Caco-2 (cell line): ENCODE measurements around the gene RPL18A. TPM values are rescaled to one million over a fixed set of nuclear protein-coding genes. Genes with fewer than 3 reads are reported as not detected.
"Not testable (repeated sequence)": the region's sequence is repeated elsewhere in the genome, so short reads cannot be mapped to it uniquely, and the experiment has no call there.

Source experiments
- BruUV-seq: library from RNA; stranded (reverse); fragments of 400-500 nt; replicated peaks from 2 replicates; lab custom pipeline; 2021; lab: Mats Ljungman, UMichigan
- CTCF ChIA-PET: fragments of 300-600 bp; sonication (Branson Sonifier 250); formaldehyde crosslinking; loops from one replicate; lab custom pipeline; 2022; ENCODE audit warnings: antibody characterized with exemption; lab: Charles Lee
- POLR2A ChIA-PET: fragments of 300-600 bp; sonication (Branson Sonifier 250); formaldehyde crosslinking; loops from one replicate; lab custom pipeline; 2022; ENCODE audit warnings: antibody characterized with exemption; lab: Charles Lee
- DNase-seq, 2 experiments: peaks; one replicate each; pipeline versions ENCODE4 v3.0.0 to v3.0.0-alpha.2; 2020 to 2022
- H3K27me3 ChIP-seq: replicated peaks from 2 replicates; pipeline ENCODE4 v1.6.0; 2011; ENCODE audit warnings: low read length; ENCODE audit not compliant: control insufficient read depth, insufficient read depth
- H3K36me3 ChIP-seq: 2 replicates; pipeline ENCODE4 v1.5.1; 2011; ENCODE audit warnings: low read length; ENCODE audit not compliant: control insufficient read depth, insufficient read depth
- H3K4me1 ChIP-seq: fragments of 250-450 bp; sonication (Bioruptor Pico); 2 replicates; pipeline ENCODE4 v1.5.1; 2020; ENCODE audit warnings: mild to moderate bottlenecking
- H3K4me3 ChIP-seq: 2 replicates; pipeline ENCODE4 v1.5.1; 2011; ENCODE audit warnings: low read depth, mild to moderate bottlenecking, control low read depth, low read length
- H3K9me3 ChIP-seq: fragments of 250-450 bp; sonication (Bioruptor Pico); 2 replicates; pipeline ENCODE4 v1.5.1; 2020; ENCODE audit warnings: mild to moderate bottlenecking, moderate library complexity
- H3K27ac Mint-ChIP-seq: one replicate; pipeline ENCODE4 v1.8.0; 2022; ENCODE audit warnings: mixed read lengths; ENCODE audit not compliant: unreplicated experiment
- H3K27me3 Mint-ChIP-seq: one replicate; pipeline ENCODE4 v1.8.0; 2022; ENCODE audit warnings: mixed read lengths; ENCODE audit not compliant: insufficient read depth, unreplicated experiment
- H3K36me3 Mint-ChIP-seq: one replicate; pipeline ENCODE4 v1.8.0; 2022; ENCODE audit warnings: mild to moderate bottlenecking, mixed read lengths; ENCODE audit not compliant: insufficient read depth, unreplicated experiment
- H3K4me1 Mint-ChIP-seq: one replicate; pipeline ENCODE4 v1.8.0; 2022; ENCODE audit warnings: low read depth, mixed read lengths; ENCODE audit not compliant: unreplicated experiment
- H3K4me3 Mint-ChIP-seq: one replicate; pipeline ENCODE4 v1.8.0; 2022; ENCODE audit warnings: mild to moderate bottlenecking, moderate library complexity, mixed read lengths; ENCODE audit not compliant: unreplicated experiment
- H3K9me3 Mint-ChIP-seq: one replicate; pipeline ENCODE4 v1.8.0; 2022; ENCODE audit warnings: mixed read lengths; ENCODE audit not compliant: unreplicated experiment
- intact Hi-C: fragments of 100-400 bp; cut with micrococcal nuclease; formaldehyde crosslinking; loops from one replicate; pipeline ENCODE4 v1.10.0; 2022; ENCODE audit not compliant: unreplicated experiment
- total RNA-seq: library from RNA; stranded (reverse); gene quantifications from 2 replicates; pipeline ENCODE4 v1.2.3, GENCODE V29; 2022
- TF ChIP-seq, protein P1 (sequence below), 2 experiments: fragments of 200-600 bp in 1 of 2; IDR thresholded peaks; 1 replicate in 1 of 2; 2 replicates in 1 of 2; pipeline versions ENCODE4 v1.5.1 to v1.8.0; 2011 to 2022; ENCODE audit warnings: antibody characterized with exemption in 1 of 2, control low read depth in 1 of 2, inconsistent platforms in 1 of 2, low read depth in 1 of 2, low read length in 1 of 2, mild to moderate bottlenecking in 1 of 2, moderate library complexity in 1 of 2; ENCODE audit not compliant: insufficient read depth in 1 of 2, severe bottlenecking in 1 of 2, unreplicated experiment in 1 of 2

The RPL18A gene
- total RNA-seq, 1 experiment from 2014 or later: 1,599 TPM

DNA sequence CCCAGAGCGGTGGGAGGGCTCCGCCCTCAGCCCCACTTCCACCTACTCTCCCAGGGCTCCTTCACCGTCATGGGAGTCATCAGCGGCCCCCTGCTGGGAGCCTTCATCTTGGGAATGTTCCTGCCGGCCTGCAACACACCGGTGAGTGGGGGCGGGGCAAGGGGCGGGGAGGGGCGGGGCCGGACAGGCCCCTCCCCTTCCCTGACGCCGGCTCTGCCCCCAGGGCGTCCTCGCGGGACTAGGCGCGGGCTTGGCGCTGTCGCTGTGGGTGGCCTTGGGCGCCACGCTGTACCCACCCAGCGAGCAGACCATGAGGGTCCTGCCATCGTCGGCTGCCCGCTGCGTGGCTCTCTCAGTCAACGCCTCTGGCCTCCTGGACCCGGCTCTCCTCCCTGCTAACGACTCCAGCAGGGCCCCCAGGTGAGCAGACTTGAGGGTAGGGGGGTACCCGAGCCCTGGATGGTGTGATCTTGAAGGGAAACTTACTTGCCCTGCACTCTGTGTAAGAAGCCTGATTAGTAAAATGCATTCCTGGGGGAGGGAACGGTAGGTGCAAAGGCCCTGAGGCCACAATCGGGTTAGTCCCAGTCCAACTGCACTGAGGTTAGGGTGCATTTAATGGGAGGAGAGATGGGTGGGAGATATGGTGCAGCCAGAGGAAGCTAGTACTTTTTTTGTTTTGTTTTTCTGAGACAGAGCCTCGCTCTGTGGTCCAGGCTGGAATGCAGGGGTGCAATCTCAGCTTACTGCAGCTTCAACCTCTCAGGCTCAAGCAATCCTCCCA, 24.1 kb downstream of the RPL18A start:
- BruUV-seq: no TSS peak
- TF ChIP-seq, protein P1, sequence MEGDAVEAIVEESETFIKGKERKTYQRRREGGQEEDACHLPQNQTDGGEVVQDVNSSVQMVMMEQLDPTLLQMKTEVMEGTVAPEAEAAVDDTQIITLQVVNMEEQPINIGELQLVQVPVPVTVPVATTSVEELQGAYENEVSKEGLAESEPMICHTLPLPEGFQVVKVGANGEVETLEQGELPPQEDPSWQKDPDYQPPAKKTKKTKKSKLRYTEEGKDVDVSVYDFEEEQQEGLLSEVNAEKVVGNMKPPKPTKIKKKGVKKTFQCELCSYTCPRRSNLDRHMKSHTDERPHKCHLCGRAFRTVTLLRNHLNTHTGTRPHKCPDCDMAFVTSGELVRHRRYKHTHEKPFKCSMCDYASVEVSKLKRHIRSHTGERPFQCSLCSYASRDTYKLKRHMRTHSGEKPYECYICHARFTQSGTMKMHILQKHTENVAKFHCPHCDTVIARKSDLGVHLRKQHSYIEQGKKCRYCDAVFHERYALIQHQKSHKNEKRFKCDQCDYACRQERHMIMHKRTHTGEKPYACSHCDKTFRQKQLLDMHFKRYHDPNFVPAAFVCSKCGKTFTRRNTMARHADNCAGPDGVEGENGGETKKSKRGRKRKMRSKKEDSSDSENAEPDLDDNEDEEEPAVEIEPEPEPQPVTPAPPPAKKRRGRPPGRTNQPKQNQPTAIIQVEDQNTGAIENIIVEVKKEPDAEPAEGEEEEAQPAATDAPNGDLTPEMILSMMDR (IDR thresholded peaks at IDR 0.05; ENCODE audit: insufficient read depth in 1 of 2, low read depth in 1 of 2, low read length in 1 of 2, severe bottlenecking in 1 of 2, unreplicated experiment in 1 of 2): no peak
- Mint-ChIP-seq H3K4me1 (no peaks in the 10 kb centered on the region), H3K9me3 (no peaks in the 10 kb centered on the region), H3K4me3 (no peak overlapping the region), H3K36me3 (no peaks in the 10 kb centered on the region), H3K27me3 (peaks cover 3% of the 10 kb centered on the region), H3K27ac (no peak overlapping the region)
- Histone ChIP-seq H3K27me3 (no peaks in the 10 kb centered on the region), H3K9me3 (no peaks in the 10 kb centered on the region), H3K36me3 (no peaks in the 10 kb centered on the region), H3K4me3 (no peak overlapping the region), H3K4me1 (no peaks in the 10 kb centered on the region)
- CTCF ChIA-PET: no interaction called here
- DNase-seq: no peak
- intact Hi-C loops: no loop called here
- POLR2A ChIA-PET: no interaction called here

DNA sequence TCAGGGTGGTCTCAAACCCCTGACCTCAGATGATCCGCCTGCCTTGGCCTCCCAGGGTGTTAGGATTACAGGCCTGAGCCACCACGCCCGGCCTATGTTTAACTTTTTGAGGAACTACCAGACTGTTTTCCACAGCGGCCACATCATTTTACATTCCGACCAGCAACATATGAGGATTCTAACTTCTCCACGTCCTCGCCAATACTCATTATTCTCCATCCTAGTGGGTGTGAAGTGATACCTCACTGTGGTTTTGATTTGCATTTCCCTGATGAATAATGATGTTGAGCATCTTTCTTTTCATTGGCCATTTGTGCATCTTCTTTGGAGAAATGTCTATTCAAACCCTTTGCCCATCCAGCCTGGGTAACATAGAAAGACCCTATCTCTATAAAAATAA, 26.8 kb downstream of the RPL18A start:
- H3K36me3 Mint-ChIP-seq: no peaks in the 10 kb centered on the region
- H3K4me1 ChIP-seq: no peaks in the 10 kb centered on the region
- no peak for DNase-seq
- no peaks in the 10 kb centered on the region for H3K4me1 Mint-ChIP-seq
- no peak overlapping the region for H3K27ac Mint-ChIP-seq
- TF ChIP-seq, protein P1 (IDR thresholded peaks at IDR 0.05; ENCODE audit: insufficient read depth in 1 of 2, low read depth in 1 of 2, low read length in 1 of 2, severe bottlenecking in 1 of 2, unreplicated experiment in 1 of 2): no peak
- no peaks in the 10 kb centered on the region for H3K27me3 Mint-ChIP-seq
- H3K9me3 ChIP-seq: no peaks in the 10 kb centered on the region
- H3K36me3 ChIP-seq: no peaks in the 10 kb centered on the region
- no peak overlapping the region for H3K4me3 Mint-ChIP-seq
- intact Hi-C loops: no loop called here
- no peak overlapping the region for H3K4me3 ChIP-seq
- H3K9me3 Mint-ChIP-seq: no peaks in the 10 kb centered on the region
- no TSS peak for BruUV-seq
- CTCF ChIA-PET: no interaction called here
- POLR2A ChIA-PET: interaction anchor here (0.7 kb wide), 1 partner anchor 27 kb away, joined by 5 read pairs; no protein-coding TSS in a partner anchor
- no peaks in the 10 kb centered on the region for H3K27me3 ChIP-seq

DNA sequence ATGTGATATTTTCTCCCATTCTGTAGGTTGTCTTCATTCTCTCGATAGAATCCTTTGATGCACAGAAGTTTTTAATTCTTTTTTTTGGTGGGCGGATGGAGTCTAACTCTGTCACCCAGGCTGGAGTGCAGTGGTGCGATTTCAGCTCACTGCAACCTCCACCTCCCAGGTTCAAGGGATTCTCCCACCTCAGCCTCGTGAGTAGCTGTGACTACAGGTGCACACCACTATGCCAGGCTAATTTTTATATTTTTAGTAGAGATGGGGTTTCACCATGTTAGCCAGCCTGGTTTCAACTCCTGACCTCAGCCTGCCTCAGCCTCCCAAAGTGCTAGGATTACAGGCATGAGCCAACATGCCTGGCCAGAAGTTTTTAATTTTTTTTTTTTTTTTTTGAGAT, 27.5 kb downstream of the RPL18A start:
- CTCF ChIA-PET, H3K4me1 ChIP-seq, H3K27ac Mint-ChIP-seq, DNase-seq, H3K27me3 Mint-ChIP-seq, H3K27me3 ChIP-seq, H3K36me3 ChIP-seq, POLR2A ChIA-PET, H3K9me3 Mint-ChIP-seq, intact Hi-C loops, BruUV-seq, H3K9me3 ChIP-seq, H3K4me3 Mint-ChIP-seq, H3K4me3 ChIP-seq, H3K4me1 Mint-ChIP-seq, H3K36me3 Mint-ChIP-seq: not testable (repeated sequence)
